Astrocyte (in vitro differentiated cells and primary cell): ENCODE data around the gene GMPPB. TPM values are rescaled to one million over a fixed set of nuclear protein-coding genes. Genes with fewer than 3 reads are reported as not detected.

Source experiments
- DNase-seq: peaks from one replicate; pipeline ENCODE4 v3.0.0-alpha.2; 2010; ENCODE audit warnings: low read depth
- FAIRE-seq: peaks from 2 replicates; lab custom pipeline; 2011; peaks lifted over from hg19 to GRCh38; lab: Jason Lieb, UNC
- H2AFZ ChIP-seq: 2 replicates; pipeline ENCODE4 v1.6.0; 2012; ENCODE audit warnings: low read depth, low read length, inconsistent platforms
- H3K27ac ChIP-seq: 2 replicates; pipeline ENCODE4 v1.5.1; 2011; ENCODE audit warnings: low read depth, low read length, inconsistent platforms
- H3K27me3 ChIP-seq: 2 replicates; pipeline ENCODE4 v1.6.0; 2011; ENCODE audit warnings: low read length, inconsistent platforms; ENCODE audit not compliant: insufficient read depth
- H3K36me3 ChIP-seq: 2 replicates; pipeline ENCODE4 v1.5.1; 2011; ENCODE audit warnings: low read length, inconsistent platforms; ENCODE audit not compliant: insufficient read depth
- H3K4me1 ChIP-seq: 2 replicates; pipeline ENCODE4 v1.5.1; 2011; ENCODE audit warnings: low read length, inconsistent platforms; ENCODE audit not compliant: insufficient read depth
- H3K4me2 ChIP-seq: 2 replicates; pipeline ENCODE4 v1.6.0; 2012; ENCODE audit warnings: low read length, inconsistent platforms
- H3K4me3 ChIP-seq: 2 replicates; pipeline ENCODE4 v1.5.1; 2011; ENCODE audit warnings: low read depth, mild to moderate bottlenecking, low read length, inconsistent platforms; ENCODE audit not compliant: insufficient read depth
- H3K79me2 ChIP-seq: 2 replicates; pipeline ENCODE4 v1.6.0; 2012; ENCODE audit warnings: mild to moderate bottlenecking, low read length, inconsistent platforms; ENCODE audit not compliant: insufficient read depth
- H3K9ac ChIP-seq: 2 replicates; pipeline ENCODE4 v1.6.0; 2012; ENCODE audit warnings: mild to moderate bottlenecking, low read length, inconsistent platforms
- H3K9me3 ChIP-seq: 2 replicates; pipeline ENCODE4 v1.5.1; 2012; ENCODE audit warnings: low read depth, mild to moderate bottlenecking, low read length, inconsistent platforms; ENCODE audit not compliant: insufficient read depth
- H4K20me1 ChIP-seq: 2 replicates; pipeline ENCODE4 v1.6.0; 2012; ENCODE audit warnings: low read length, inconsistent platforms; ENCODE audit not compliant: insufficient read depth
- H3K27ac Mint-ChIP-seq: one replicate; pipeline ENCODE4 v1.8.0; 2021; ENCODE audit warnings: mild to moderate bottlenecking, mixed read lengths; ENCODE audit not compliant: unreplicated experiment
- H3K27me3 Mint-ChIP-seq: one replicate; pipeline ENCODE4 v1.8.0; 2021; ENCODE audit warnings: low read depth, mixed read lengths; ENCODE audit not compliant: unreplicated experiment
- H3K36me3 Mint-ChIP-seq: one replicate; pipeline ENCODE4 v1.8.0; 2021; ENCODE audit warnings: low read depth, mixed read lengths; ENCODE audit not compliant: unreplicated experiment
- H3K4me1 Mint-ChIP-seq: one replicate; pipeline ENCODE4 v1.8.0; 2021; ENCODE audit warnings: low read depth, mixed read lengths; ENCODE audit not compliant: unreplicated experiment
- H3K4me3 Mint-ChIP-seq: one replicate; pipeline ENCODE4 v1.8.0; 2021; ENCODE audit warnings: mild to moderate bottlenecking, moderate library complexity, mixed read lengths; ENCODE audit not compliant: unreplicated experiment
- H3K9me3 Mint-ChIP-seq: one replicate; pipeline ENCODE4 v1.8.0; 2021; ENCODE audit warnings: mild to moderate bottlenecking, mixed read lengths; ENCODE audit not compliant: unreplicated experiment
- CTCF ChIP-seq: IDR thresholded peaks from 2 replicates; pipeline ENCODE4 v1.5.1; 2011; ENCODE audit warnings: low read depth, mild to moderate bottlenecking, inconsistent platforms, low read length, moderate library complexity; ENCODE audit not compliant: insufficient read depth
- EZH2 ChIP-seq: IDR thresholded peaks from 2 replicates; pipeline ENCODE4 v1.6.1; 2012; ENCODE audit warnings: mild to moderate bottlenecking, low read length, inconsistent platforms; ENCODE audit not compliant: insufficient read depth
- total RNA-seq: library from RNA; stranded (reverse); gene quantifications from 2 replicates; pipeline ENCODE4 v1.2.1, GENCODE V29; 2021

Gene GMPPB
- total RNA-seq, 1 donor from 2014 or later: 24.6 TPM

- H3K79me2 ChIP-seq: no peaks in the 10 kb centered on the region
- no peak overlapping the region for H3K4me3 ChIP-seq
- no peaks in the 10 kb centered on the region for H3K4me1 Mint-ChIP-seq
- H3K9ac ChIP-seq: no peak overlapping the region
- H3K9me3 ChIP-seq: no peaks in the 10 kb centered on the region
- peaks cover 17% of the 10 kb centered on the region for H4K20me1 ChIP-seq
- no peak overlapping the region for H3K4me2 ChIP-seq
- H3K36me3 ChIP-seq: no peaks in the 10 kb centered on the region
- TF ChIP-seq EZH2: no peak
- no peak for TF ChIP-seq CTCF
- no peak overlapping the region for H2AFZ ChIP-seq
- H3K27me3 Mint-ChIP-seq: no peaks in the 10 kb centered on the region
- no peak overlapping the region for H3K27ac Mint-ChIP-seq
- no peak for FAIRE-seq
- no peak overlapping the region for H3K4me3 Mint-ChIP-seq
- H3K27ac ChIP-seq: no peak overlapping the region
- H3K36me3 Mint-ChIP-seq: peaks cover 11% of the 10 kb centered on the region
- no peaks in the 10 kb centered on the region for H3K27me3 ChIP-seq
- no peaks in the 10 kb centered on the region for H3K4me1 ChIP-seq
- DNase-seq: no peak
- H3K9me3 Mint-ChIP-seq: no peaks in the 10 kb centered on the region
Measured at GRCh38 chr3:49712631-49713317, 11.0 kb downstream of the GMPPB start.

- no peaks in the 10 kb centered on the region for H3K9me3 ChIP-seq
- H3K27me3 ChIP-seq: no peaks in the 10 kb centered on the region
- no peak overlapping the region for H3K27ac ChIP-seq
- H2AFZ ChIP-seq: no peak overlapping the region
- peaks cover 11% of the 10 kb centered on the region for H3K36me3 Mint-ChIP-seq
- H3K9ac ChIP-seq: no peak overlapping the region
- no peaks in the 10 kb centered on the region for H3K9me3 Mint-ChIP-seq
- TF ChIP-seq EZH2: no peak
- no peak for TF ChIP-seq CTCF
- H3K4me1 ChIP-seq: no peaks in the 10 kb centered on the region
- H3K27ac Mint-ChIP-seq: no peak overlapping the region
- no peak for FAIRE-seq
- no peak for DNase-seq
- no peak overlapping the region for H3K4me2 ChIP-seq
- H3K27me3 Mint-ChIP-seq: no peaks in the 10 kb centered on the region
- peaks cover 15% of the 10 kb centered on the region for H4K20me1 ChIP-seq
- H3K4me3 Mint-ChIP-seq: no peak overlapping the region
- no peaks in the 10 kb centered on the region for H3K36me3 ChIP-seq
- no peaks in the 10 kb centered on the region for H3K79me2 ChIP-seq
- H3K4me1 Mint-ChIP-seq: peaks cover 4% of the 10 kb centered on the region
- H3K4me3 ChIP-seq: no peak overlapping the region
Measured at GRCh38 chr3:49712166-49712565, 11.6 kb downstream of the GMPPB start.

GRCh38 chr3:49711489-49711888 lies 12.3 kb downstream of the GMPPB start:
- peaks cover 16% of the 10 kb centered on the region for H3K36me3 Mint-ChIP-seq
- H2AFZ ChIP-seq: no peak overlapping the region
- H3K79me2 ChIP-seq: no peaks in the 10 kb centered on the region
- no peaks in the 10 kb centered on the region for H3K36me3 ChIP-seq
- FAIRE-seq (no peak), DNase-seq (no peak)
- H3K27ac ChIP-seq: no peak overlapping the region
- no peaks in the 10 kb centered on the region for H3K27me3 ChIP-seq
- H3K4me3 Mint-ChIP-seq: no peak overlapping the region
- H3K4me1 Mint-ChIP-seq: peaks cover 8% of the 10 kb centered on the region
- H3K4me2 ChIP-seq: no peak overlapping the region
- TF ChIP-seq CTCF (no peak), EZH2 (no peak)
- no peaks in the 10 kb centered on the region for H3K27me3 Mint-ChIP-seq
- no peaks in the 10 kb centered on the region for H3K9me3 ChIP-seq
- no peak overlapping the region for H3K4me3 ChIP-seq
- H4K20me1 ChIP-seq: peaks cover 10% of the 10 kb centered on the region
- H3K27ac Mint-ChIP-seq: no peak overlapping the region
- no peaks in the 10 kb centered on the region for H3K4me1 ChIP-seq
- H3K9me3 Mint-ChIP-seq: no peaks in the 10 kb centered on the region
- no peak overlapping the region for H3K9ac ChIP-seq
